Muscle of back (tissue), 11 donors: ENCODE data around the gene NECAB2. TPM values are rescaled to one million over a fixed set of nuclear protein-coding genes. Genes with fewer than 3 reads are reported as not detected.
A peak's percentile ranks its signal among the peaks of the same experiment; 100 is the strongest.

Experiments used
- DNase-seq, 3 donors: peaks; one replicate each; pipeline versions ENCODE4 v3.0.0 to v3.0.0-alpha.2; 2013
- polyA plus RNA-seq, 10 donors: library from polyadenylated mRNA; unstranded; fragments of 120-200 nt; gene quantifications; one replicate each; pipeline ENCODE4 v1.2.1, GENCODE V29; 2013; ENCODE audit not compliant: insufficient read length in 10 of 10

The NECAB2 gene
- polyA plus RNA-seq, 10 donors, result 0.39 to 1.0 (median 0.82) TPM

- no peak for DNase-seq
Observed at GRCh38 chr16:83951544-83951943, 16.5 kb upstream of the NECAB2 start.

GRCh38 chr16:83952587-83952939 is 15.5 kb upstream of the NECAB2 start:
- no peak for DNase-seq

GRCh38 chr16:83952940-83953795 is 14.9 kb upstream of the NECAB2 start, which contains the start of gene OSGIN1:
TSS of gene OSGIN1 (plus strand) at chr16:83953240. CDS start at chr16:83957672, 4,432 bp downstream.
- peak; percentile 80 to 90 (median 85) for DNase-seq

GRCh38 chr16:83953796-83954576 is 14.1 kb upstream of the NECAB2 start:
- peak in 1 of 3 donors; percentile 40 for DNase-seq

- no peak for DNase-seq
Observed at GRCh38 chr16:83954577-83955016, 13.4 kb upstream of the NECAB2 start.

- DNase-seq, result peak in 2 of 3 donors; percentile 49 to 68
Observed at GRCh38 chr16:83955218-83956130, 12.6 kb upstream of the NECAB2 start.

- peak; percentile 49 to 77 (median 69) for DNase-seq
Observed at GRCh38 chr16:83956336-83957289, 11.4 kb upstream of the NECAB2 start.

GRCh38 chr16:83957296-83957855 is 10.7 kb upstream of the NECAB2 start:
- DNase-seq, result no peak

- DNase-seq, result no peak
Observed at GRCh38 chr16:83958137-83958845, 9.8 kb upstream of the NECAB2 start.

- no peak for DNase-seq
Observed at GRCh38 chr16:83958846-83959565, 9.0 kb upstream of the NECAB2 start.

- no peak for DNase-seq
Observed at GRCh38 chr16:83959656-83960434, 8.2 kb upstream of the NECAB2 start.

GRCh38 chr16:83960521-83961249 is 7.4 kb upstream of the NECAB2 start:
- no peak for DNase-seq

- DNase-seq, result no peak
Observed at GRCh38 chr16:83961591-83961990, 6.5 kb upstream of the NECAB2 start.

GRCh38 chr16:83963277-83964119 is 4.5 kb upstream of the NECAB2 start:
- no peak for DNase-seq

- DNase-seq, result no peak
Observed at GRCh38 chr16:83964684-83965443, 3.2 kb upstream of the NECAB2 start.
